Peyer's patch (tissue), 4 donors: ENCODE data around the gene IQCN. TPM values are rescaled to one million over a fixed set of nuclear protein-coding genes. Genes with fewer than 3 reads are reported as not detected.

Experiments
- DNase-seq, 3 donors: peaks; one replicate each; pipeline ENCODE4 v3.0.0-alpha.2; 2017 to 2019
- H3K27ac ChIP-seq, 4 donors: fragments of 200-600 bp; sonication (generic); one replicate each; pipeline ENCODE4 v1.5.1; 2016 to 2019
- H3K27me3 ChIP-seq, 2 donors: fragments of 200-600 bp; sonication (generic); one replicate each; pipeline ENCODE4 v1.5.1; 2019
- H3K36me3 ChIP-seq, 3 donors: fragments of 200-600 bp; sonication (generic); one replicate each; pipeline ENCODE4 v1.5.1; 2016 to 2019
- H3K4me1 ChIP-seq, 4 donors: fragments of 200-600 bp; sonication (generic); one replicate each; pipeline ENCODE4 v1.5.1; 2016 to 2019
- H3K4me3 ChIP-seq, 4 donors: fragments of 200-600 bp; sonication (generic); 1 replicate in 3 of 4; 2 replicates in 1 of 4; pipeline ENCODE4 v1.5.1; 2016 to 2019; ENCODE audit warnings: mild to moderate bottlenecking in 1 of 4
- H3K9me3 ChIP-seq, 4 donors: fragments of 200-600 bp; sonication (generic); one replicate each; pipeline ENCODE4 v1.5.1; 2016 to 2019; ENCODE audit warnings: mild to moderate bottlenecking in 1 of 4
- POLR2A ChIP-seq, 2 donors: fragments of 450-650 bp; IDR thresholded peaks; one replicate each; pipeline ENCODE4 v1.5.1; 2017; ENCODE audit warnings: antibody characterized with exemption in 2 of 2, mild to moderate bottlenecking in 2 of 2, moderate library complexity in 2 of 2
- total RNA-seq, 4 donors: library from RNA; depleted of rRNA; stranded (reverse); fragments of >200 nt; gene quantifications; one replicate each; pipeline ENCODE4 v1.1.0, GENCODE V29; 2016
- TF ChIP-seq, protein P1 (sequence below), 6 experiments: fragments of 450-650 bp in 4 of 6; fragments of 200-600 bp in 2 of 6; sonication (generic) in 1 of 6; IDR thresholded peaks; one replicate each; pipeline ENCODE4 v1.5.1; 2017 to 2019; ENCODE audit warnings: antibody characterized with exemption in 6 of 6, mild to moderate bottlenecking in 3 of 6, moderate library complexity in 1 of 6

IQCN gene
- total RNA-seq, 4 donors from 2014 or later = 7.4 to 40.2 (median 17.0) TPM

DNA sequence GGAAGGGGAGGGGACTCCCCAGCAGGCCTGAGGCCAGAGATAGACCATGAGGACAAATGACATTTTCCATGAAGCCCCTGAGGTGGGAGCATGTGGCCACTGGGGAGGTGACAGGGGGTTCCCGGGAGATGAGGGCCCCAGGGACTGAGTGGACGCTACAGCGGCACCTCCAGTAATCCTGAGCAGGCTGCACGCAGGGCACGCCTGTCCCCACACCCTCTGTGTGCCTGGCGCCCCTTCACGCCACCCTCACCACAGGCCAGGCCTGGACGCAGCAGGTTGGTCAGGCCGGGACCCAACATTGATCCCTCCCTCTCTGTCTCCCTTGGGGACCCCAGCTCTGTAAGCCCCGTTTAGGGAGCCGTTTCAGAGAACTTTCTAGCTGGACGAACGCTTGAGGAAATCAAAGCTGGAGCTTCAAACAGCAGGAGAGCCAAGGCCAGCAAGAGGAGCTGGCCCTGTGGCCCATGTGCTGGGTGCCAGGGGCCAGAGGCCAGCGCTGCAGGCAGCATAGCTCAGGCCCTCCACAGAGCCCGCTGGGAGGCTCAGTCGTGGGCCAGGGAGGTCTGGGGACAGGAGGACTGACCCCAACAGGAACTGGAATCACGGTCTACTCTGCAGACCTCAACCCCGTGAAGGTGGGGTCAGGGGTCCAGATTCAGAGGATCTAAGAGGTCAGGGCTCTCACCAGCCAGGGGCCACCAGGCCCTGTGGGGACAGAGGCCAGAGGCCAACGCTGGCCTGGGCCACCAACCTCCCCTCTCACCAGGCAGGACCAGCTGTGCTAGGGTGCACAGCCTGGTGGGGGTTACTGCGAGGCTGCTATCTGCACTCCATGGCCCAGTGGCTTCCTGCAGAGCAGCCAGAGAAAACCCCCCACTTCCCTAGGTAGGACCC, 34.0 kb upstream of the IQCN start:
- peaks cover 0 to 31% (median 0%) of the 10 kb centered on the region in 3 donors for H3K36me3 ChIP-seq
- TF ChIP-seq POLR2A (IDR thresholded peaks at IDR 0.05) = no peak
- TF ChIP-seq, protein P1, sequence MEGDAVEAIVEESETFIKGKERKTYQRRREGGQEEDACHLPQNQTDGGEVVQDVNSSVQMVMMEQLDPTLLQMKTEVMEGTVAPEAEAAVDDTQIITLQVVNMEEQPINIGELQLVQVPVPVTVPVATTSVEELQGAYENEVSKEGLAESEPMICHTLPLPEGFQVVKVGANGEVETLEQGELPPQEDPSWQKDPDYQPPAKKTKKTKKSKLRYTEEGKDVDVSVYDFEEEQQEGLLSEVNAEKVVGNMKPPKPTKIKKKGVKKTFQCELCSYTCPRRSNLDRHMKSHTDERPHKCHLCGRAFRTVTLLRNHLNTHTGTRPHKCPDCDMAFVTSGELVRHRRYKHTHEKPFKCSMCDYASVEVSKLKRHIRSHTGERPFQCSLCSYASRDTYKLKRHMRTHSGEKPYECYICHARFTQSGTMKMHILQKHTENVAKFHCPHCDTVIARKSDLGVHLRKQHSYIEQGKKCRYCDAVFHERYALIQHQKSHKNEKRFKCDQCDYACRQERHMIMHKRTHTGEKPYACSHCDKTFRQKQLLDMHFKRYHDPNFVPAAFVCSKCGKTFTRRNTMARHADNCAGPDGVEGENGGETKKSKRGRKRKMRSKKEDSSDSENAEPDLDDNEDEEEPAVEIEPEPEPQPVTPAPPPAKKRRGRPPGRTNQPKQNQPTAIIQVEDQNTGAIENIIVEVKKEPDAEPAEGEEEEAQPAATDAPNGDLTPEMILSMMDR (IDR thresholded peaks at IDR 0.05) = no peak
- no peaks in the 10 kb centered on the region for H3K27me3 ChIP-seq
- H3K9me3 ChIP-seq = no peaks in the 10 kb centered on the region
- DNase-seq = no peak
- peaks cover 16 to 61% (median 28%) of the 10 kb centered on the region in 4 donors for H3K4me1 ChIP-seq
- H3K4me3 ChIP-seq = no peak overlapping the region
- H3K27ac ChIP-seq = peak overlapping the region in 2 of 4 donors; percentile 91 to 94

- Histone ChIP-seq H3K27ac (peak overlapping the region; percentile 91 to 98 (median 93)), H3K4me3 (no peak overlapping the region), H3K27me3 (no peaks in the 10 kb centered on the region), H3K9me3 (no peaks in the 10 kb centered on the region), H3K36me3 (peaks cover 0 to 21% (median 0%) of the 10 kb centered on the region in 3 donors), H3K4me1 (peaks cover 12 to 67% (median 36%) of the 10 kb centered on the region in 4 donors)
- TF ChIP-seq, protein P1 (IDR thresholded peaks at IDR 0.05) = peak in 1 of 6 experiments; percentile 8
- no peak for TF ChIP-seq POLR2A (IDR thresholded peaks at IDR 0.05)
- peak in 1 of 3 donors; percentile 54 for DNase-seq
Measured at GRCh38 chr19:18307271-18307681, 33.0 kb upstream of the IQCN start.

DNA sequence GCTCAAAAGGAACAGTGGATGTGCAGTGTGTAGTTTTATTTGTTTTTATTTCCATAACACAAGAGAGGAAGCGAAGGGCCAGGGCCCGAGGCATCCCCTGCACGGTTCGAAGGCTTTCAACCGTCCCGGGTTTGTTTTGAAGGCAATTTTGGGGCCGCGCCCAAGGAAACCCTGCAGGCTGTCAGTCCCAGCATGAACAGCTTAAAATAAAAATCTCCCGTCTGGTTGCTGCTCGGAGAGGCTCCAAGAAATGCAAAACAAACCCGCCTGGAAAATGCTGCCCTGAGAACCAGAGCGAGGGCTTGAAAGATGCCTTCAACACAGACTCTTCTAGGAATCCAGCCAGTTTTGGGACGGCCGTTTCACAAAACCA, 32.6 kb upstream of the IQCN start:
- no peak for TF ChIP-seq POLR2A (IDR thresholded peaks at IDR 0.05)
- TF ChIP-seq, protein P1 (IDR thresholded peaks at IDR 0.05) = no peak
- peak overlapping the region; percentile 91 to 98 (median 93) for H3K27ac ChIP-seq
- H3K4me1 ChIP-seq = peaks cover 8 to 67% (median 36%) of the 10 kb centered on the region in 4 donors
- H3K9me3 ChIP-seq = no peaks in the 10 kb centered on the region
- peaks cover 0 to 17% (median 0%) of the 10 kb centered on the region in 3 donors for H3K36me3 ChIP-seq
- peak in 2 of 3 donors; percentile 50 to 56 for DNase-seq
- no peaks in the 10 kb centered on the region for H3K27me3 ChIP-seq
- H3K4me3 ChIP-seq = no peak overlapping the region

- no peak overlapping the region for H3K4me3 ChIP-seq
- no peaks in the 10 kb centered on the region for H3K27me3 ChIP-seq
- peaks cover 0 to 11% (median 0%) of the 10 kb centered on the region in 3 donors for H3K36me3 ChIP-seq
- DNase-seq = peak in 1 of 3 donors; percentile 72
- no peaks in the 10 kb centered on the region for H3K9me3 ChIP-seq
- TF ChIP-seq, protein P1 (IDR thresholded peaks at IDR 0.05) = no peak
- no peak for TF ChIP-seq POLR2A (IDR thresholded peaks at IDR 0.05)
- peaks cover 6 to 66% (median 36%) of the 10 kb centered on the region in 4 donors for H3K4me1 ChIP-seq
- peak overlapping the region; percentile 91 to 98 (median 93) for H3K27ac ChIP-seq
Measured at GRCh38 chr19:18306209-18306887, 32.1 kb upstream of the IQCN start.

- DNase-seq = peak; percentile 82 to 90 (median 86)
- H3K27me3 ChIP-seq = no peaks in the 10 kb centered on the region
- H3K4me1 ChIP-seq = peaks cover 6 to 67% (median 36%) of the 10 kb centered on the region in 4 donors
- H3K9me3 ChIP-seq = no peaks in the 10 kb centered on the region
- peak overlapping the region; percentile 25 to 49 (median 46) for H3K4me3 ChIP-seq
- H3K36me3 ChIP-seq = peaks cover 0 to 9% (median 0%) of the 10 kb centered on the region in 3 donors
- TF ChIP-seq POLR2A (IDR thresholded peaks at IDR 0.05) = peak; percentile 45 to 77
- TF ChIP-seq, protein P1 (IDR thresholded peaks at IDR 0.05) = no peak
- peak overlapping the region; percentile 92 to 98 (median 94) for H3K27ac ChIP-seq
Measured at GRCh38 chr19:18304458-18305310, 30.4 kb upstream of the IQCN start.
